ENCODE results near the gene SLC51B.

- TF ChIP-seq POLR2A (IDR thresholded peaks at IDR 0.05; ENCODE audit: low read depth, low read length) (no peak), POLR2AphosphoS5 (IDR thresholded peaks at IDR 0.05; ENCODE audit: low read depth, low read length) (no peak), TAF1 (IDR thresholded peaks at IDR 0.05; ENCODE audit: low read depth, low read length) (no peak), POU2F2 (IDR thresholded peaks at IDR 0.05; ENCODE audit: low read depth, low read length) (no peak), PAX5 (IDR thresholded peaks at IDR 0.05; ENCODE audit: insufficient read depth, low read length, severe bottlenecking) (no peak), SPI1 (IDR thresholded peaks at IDR 0.05; ENCODE audit: low read depth, low read length) (no peak)
Observed at GRCh38 chr15:65066001-65066634, 20.9 kb downstream of the SLC51B start.

All from GM12891 (cell line).